ENCODE results near the gene ACOXL.

ACOXL gene

DNA sequence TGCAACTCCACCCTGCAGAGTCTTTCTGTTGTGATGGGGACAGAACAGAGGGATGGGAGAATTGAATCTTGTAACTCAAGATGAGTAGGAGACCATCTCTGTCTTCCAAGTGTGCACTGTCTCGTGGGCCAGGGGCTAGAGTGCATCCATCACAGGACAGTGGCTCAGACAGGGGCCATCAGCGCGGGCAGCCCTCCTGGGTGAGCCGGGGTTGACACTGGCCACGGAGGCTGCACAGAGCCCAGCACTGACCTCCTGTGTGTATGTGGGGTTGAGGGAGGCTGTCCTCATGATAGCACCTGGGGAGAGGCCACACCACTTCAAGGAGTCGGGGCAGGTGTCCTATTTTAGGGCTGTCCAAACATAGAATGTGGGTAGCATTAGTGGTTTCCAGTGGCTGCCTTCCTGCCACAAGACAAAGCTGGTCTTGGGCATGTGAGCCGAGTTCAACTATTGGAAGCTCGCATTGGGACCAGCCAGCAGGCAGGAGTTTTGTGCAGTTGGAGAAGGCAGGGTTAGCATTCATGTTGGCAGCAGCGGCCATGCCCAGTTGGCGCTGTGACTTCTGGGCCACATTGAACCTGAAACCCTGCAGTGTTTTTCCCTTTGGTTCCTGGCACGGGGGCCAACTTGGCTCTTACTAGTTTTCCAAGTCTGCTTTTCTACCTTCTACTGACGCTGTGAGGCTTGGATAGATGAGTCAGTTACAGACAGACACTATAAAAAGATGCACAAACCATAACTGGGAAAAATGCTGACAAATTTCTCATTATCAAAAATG, 45.3 kb downstream of the ACOXL start:
- POLR2A ChIA-PET (ENCODE audit: low non-redundant PET), result no interaction called here
- CTCF ChIA-PET, result no interaction called here
- H3K27ac ChIP-seq, result no peak overlapping the region
- TF ChIP-seq, protein P1, sequence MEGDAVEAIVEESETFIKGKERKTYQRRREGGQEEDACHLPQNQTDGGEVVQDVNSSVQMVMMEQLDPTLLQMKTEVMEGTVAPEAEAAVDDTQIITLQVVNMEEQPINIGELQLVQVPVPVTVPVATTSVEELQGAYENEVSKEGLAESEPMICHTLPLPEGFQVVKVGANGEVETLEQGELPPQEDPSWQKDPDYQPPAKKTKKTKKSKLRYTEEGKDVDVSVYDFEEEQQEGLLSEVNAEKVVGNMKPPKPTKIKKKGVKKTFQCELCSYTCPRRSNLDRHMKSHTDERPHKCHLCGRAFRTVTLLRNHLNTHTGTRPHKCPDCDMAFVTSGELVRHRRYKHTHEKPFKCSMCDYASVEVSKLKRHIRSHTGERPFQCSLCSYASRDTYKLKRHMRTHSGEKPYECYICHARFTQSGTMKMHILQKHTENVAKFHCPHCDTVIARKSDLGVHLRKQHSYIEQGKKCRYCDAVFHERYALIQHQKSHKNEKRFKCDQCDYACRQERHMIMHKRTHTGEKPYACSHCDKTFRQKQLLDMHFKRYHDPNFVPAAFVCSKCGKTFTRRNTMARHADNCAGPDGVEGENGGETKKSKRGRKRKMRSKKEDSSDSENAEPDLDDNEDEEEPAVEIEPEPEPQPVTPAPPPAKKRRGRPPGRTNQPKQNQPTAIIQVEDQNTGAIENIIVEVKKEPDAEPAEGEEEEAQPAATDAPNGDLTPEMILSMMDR (conservative IDR thresholded peaks at IDR 0.05; ENCODE audit: low read depth), result no peak
- no peak for DNase-seq (ENCODE audit: low spot score)

DNA sequence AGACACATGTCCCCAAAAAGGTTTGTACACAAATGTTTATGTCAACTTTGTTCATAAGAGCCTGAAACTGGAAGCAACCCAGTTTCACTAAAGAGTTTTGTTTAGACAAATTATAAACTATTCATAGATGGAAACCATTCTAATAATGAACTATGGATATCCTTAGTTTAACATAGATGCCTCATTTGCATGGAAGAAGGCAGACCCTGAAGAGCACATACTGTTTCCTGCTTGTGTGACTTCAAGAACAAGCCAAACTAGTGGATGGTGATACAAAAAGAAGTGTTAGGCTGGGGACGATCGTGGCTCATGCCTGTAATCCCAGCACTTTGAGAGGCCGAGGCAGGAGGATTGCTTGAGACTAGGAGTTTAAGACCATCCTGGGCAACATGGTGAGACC, 48.1 kb downstream of the ACOXL start:
- CTCF ChIA-PET, result no interaction called here

DNA sequence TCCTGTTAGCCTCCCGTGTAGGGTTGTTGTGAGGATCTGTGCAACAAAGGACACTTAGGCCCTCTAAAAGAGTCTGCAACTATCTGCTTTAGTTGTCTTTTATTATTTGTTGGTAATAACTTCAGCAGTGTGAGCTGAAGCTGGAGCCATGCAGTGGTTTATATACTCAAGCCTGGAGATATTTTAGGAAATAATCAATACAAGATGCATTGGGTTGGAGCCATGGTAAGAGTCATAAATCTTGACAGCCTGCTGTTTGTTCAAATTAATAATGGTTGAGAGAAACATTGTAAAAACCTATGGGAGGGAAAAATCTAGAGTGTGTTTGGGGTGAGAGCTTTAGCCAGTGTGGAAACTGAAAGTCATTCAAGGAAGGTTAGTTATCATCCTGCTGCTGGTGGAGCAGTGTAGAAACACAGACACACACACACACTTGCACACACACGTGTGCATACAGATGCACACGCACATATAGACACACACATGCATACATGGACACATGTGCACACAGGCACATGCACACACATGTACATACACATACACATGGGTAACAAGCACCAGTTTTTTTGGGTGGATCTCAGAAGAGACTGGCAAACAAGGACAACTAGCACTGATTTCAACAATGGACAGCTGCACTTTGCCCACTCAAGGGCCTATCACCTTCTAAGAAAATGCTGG, 51.0 kb downstream of the ACOXL start:
- ChIA-PET CTCF (no interaction called here), POLR2A (ENCODE audit: low non-redundant PET) (no interaction called here)
- TF ChIP-seq, protein P1 (conservative IDR thresholded peaks at IDR 0.05; ENCODE audit: low read depth), result no peak

More for the DNA sequence above, 48.1 kb downstream of the ACOXL start:
- no peak for DNase-seq (ENCODE audit: low spot score)
- TF ChIP-seq, protein P1 (conservative IDR thresholded peaks at IDR 0.05; ENCODE audit: low read depth), result no peak
- H3K27ac ChIP-seq, result no peak overlapping the region
- POLR2A ChIA-PET (ENCODE audit: low non-redundant PET), result no interaction called here

DNA sequence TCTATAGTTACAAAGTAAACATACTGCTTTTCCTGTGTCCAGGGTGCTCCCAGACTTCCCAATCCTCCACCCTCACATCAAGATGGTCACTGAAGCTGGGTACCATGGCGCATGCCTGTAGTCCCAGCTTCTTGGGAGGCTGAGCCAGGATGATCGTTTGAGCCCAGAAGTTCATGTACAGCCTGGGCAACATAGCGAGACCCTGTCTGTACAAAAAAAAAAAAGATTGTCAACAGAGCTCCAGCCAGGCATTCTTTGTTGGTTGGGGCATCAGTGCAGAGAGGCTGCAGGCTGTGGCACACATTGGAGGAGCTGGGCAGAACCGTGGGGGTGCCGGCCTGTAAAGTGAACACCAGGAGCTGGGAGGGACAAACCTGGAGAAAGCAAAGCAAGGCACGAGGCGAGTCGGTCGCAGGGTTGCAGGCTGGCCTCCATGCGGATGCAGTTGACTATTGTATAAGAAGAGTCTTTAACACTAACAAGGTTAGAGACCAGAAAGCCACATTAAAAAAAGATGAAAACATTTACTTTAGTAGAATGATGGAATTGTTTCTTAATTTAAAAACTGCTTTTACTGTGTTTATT, 51.8 kb downstream of the ACOXL start:
- no peak overlapping the region for H3K27ac ChIP-seq
- POLR2A ChIA-PET (ENCODE audit: low non-redundant PET), result no interaction called here
- CTCF ChIA-PET, result no interaction called here
- TF ChIP-seq, protein P1 (conservative IDR thresholded peaks at IDR 0.05; ENCODE audit: low read depth), result no peak
- DNase-seq (ENCODE audit: low spot score), result no peak

More for the DNA sequence above, 51.0 kb downstream of the ACOXL start:
- no peak for DNase-seq (ENCODE audit: low spot score)
- H3K27ac ChIP-seq, result no peak overlapping the region

DNA sequence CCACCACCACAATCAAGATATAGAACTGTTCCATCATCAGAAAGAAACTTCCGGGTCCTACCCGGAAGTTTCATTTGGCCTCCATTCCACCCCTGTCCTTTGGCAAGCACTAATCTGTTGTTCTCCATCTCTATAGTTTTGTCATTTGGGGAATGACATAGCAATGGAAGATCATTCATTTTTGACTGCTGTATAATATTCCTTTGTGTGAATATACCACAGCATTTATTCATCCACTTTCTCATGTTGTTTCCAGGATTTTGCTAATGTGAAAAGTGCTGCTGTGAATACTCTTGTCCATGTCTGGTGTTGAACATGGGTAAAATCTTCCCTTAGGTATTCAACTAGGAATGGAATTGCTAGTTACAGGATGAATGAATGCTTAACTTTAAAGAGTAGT, 53.1 kb downstream of the ACOXL start:
- POLR2A ChIA-PET (ENCODE audit: low non-redundant PET), result no interaction called here
- DNase-seq (ENCODE audit: low spot score), result no peak
- TF ChIP-seq, protein P1 (conservative IDR thresholded peaks at IDR 0.05; ENCODE audit: low read depth), result no peak
- CTCF ChIA-PET, result interaction anchor here (0.7 kb wide), 1 partner anchor 272 kb away, joined by 3 read pairs; no protein-coding TSS in a partner anchor
- no peak overlapping the region for H3K27ac ChIP-seq

DNA sequence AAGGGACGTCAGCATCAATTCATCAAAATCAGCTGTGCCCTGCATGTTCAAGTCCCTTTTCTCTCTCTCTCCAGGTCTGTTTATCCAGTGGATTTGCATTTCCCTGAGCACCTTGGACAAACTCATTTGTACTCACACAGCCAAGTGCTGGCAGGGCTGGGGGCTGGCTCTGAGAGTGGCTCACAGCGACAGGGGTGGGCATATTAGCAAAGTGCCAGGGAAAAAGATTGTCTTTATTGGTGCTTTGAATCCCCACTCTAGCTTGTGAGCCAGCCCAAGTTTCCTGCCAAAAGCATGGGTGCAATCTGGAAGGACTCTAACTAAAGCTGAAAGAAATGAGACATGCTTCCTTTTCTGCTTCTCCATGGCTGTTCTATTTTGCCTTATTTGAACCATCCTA, 56.6 kb downstream of the ACOXL start:
- CTCF ChIA-PET, result no interaction called here
- TF ChIP-seq, protein P1 (conservative IDR thresholded peaks at IDR 0.05; ENCODE audit: low read depth), result no peak
- DNase-seq (ENCODE audit: low spot score), result no peak

More for the DNA sequence above, 56.6 kb downstream of the ACOXL start:
- POLR2A ChIA-PET (ENCODE audit: low non-redundant PET), result no interaction called here
- H3K27ac ChIP-seq, result no peak overlapping the region

All from RWPE1 (cell line).